ENCODE results near the gene KRTAP10-12. TPM values are rescaled to one million over a fixed set of nuclear protein-coding genes. Genes with fewer than 3 reads are reported as not detected.

KRTAP10-12 gene
- total RNA-seq, 1 donor from 2014 or later: not detected

- Histone ChIP-seq H3K4me2 (no peak overlapping the region), H3K9me3 (ENCODE audit: low read depth) (no peaks in the 10 kb centered on the region), H3K9ac (no peak overlapping the region), H2AFZ (replicated peaks) (no peak overlapping the region), H3K27ac (no peak overlapping the region), H4K20me1 (ENCODE audit: low read depth) (no peaks in the 10 kb centered on the region), H3K27me3 (no peaks in the 10 kb centered on the region), H3F3A (ENCODE audit: low read depth) (no peaks in the 10 kb centered on the region), H3K36me3 (no peaks in the 10 kb centered on the region), H3K4me1 (no peaks in the 10 kb centered on the region), H3K79me2 (ENCODE audit: low read depth) (no peaks in the 10 kb centered on the region), H3K4me3 (no peak overlapping the region)
- peaks cover 6% of the 10 kb centered on the region for H3K9me3 Mint-ChIP-seq
- DNase-seq (ENCODE audit: low spot score): no peak
- H3K27me3 Mint-ChIP-seq (ENCODE audit: insufficient read depth, low read depth): peaks cover 7% of the 10 kb centered on the region
- TF ChIP-seq EZH2 (IDR thresholded peaks at IDR 0.05) (no peak), CTCF (IDR thresholded peaks at IDR 0.05) (no peak), EZH2phosphoT487 (IDR thresholded peaks at IDR 0.05) (no peak)
- H3K4me1 Mint-ChIP-seq: peaks cover 11% of the 10 kb centered on the region
- H3K27ac Mint-ChIP-seq: no peak overlapping the region
- H3K36me3 Mint-ChIP-seq: no peaks in the 10 kb centered on the region
- no peak overlapping the region for H3K4me3 Mint-ChIP-seq
Observed at GRCh38 chr21:44735821-44736220, 38.8 kb downstream of the KRTAP10-12 start.

- no peaks in the 10 kb centered on the region for H3K27me3 ChIP-seq
- no peak overlapping the region for H3K9ac ChIP-seq
- H3K4me3 Mint-ChIP-seq: no peak overlapping the region
- H3K4me3 ChIP-seq: no peak overlapping the region
- no peaks in the 10 kb centered on the region for H3K4me1 ChIP-seq
- H3K27ac ChIP-seq: no peak overlapping the region
- no peak for DNase-seq (ENCODE audit: low spot score)
- H3K9me3 ChIP-seq (ENCODE audit: low read depth): no peaks in the 10 kb centered on the region
- peaks cover 14% of the 10 kb centered on the region for H3K4me1 Mint-ChIP-seq
- no peaks in the 10 kb centered on the region for H3K9me3 Mint-ChIP-seq
- H2AFZ ChIP-seq (replicated peaks): no peak overlapping the region
- TF ChIP-seq EZH2phosphoT487 (IDR thresholded peaks at IDR 0.05): no peak
- no peak for TF ChIP-seq CTCF (IDR thresholded peaks at IDR 0.05)
- TF ChIP-seq EZH2 (IDR thresholded peaks at IDR 0.05): no peak
- H3K36me3 Mint-ChIP-seq: no peaks in the 10 kb centered on the region
- H3K4me2 ChIP-seq: no peak overlapping the region
- H3K36me3 ChIP-seq: no peaks in the 10 kb centered on the region
- H3K79me2 ChIP-seq (ENCODE audit: low read depth): no peaks in the 10 kb centered on the region
- no peaks in the 10 kb centered on the region for H3F3A ChIP-seq (ENCODE audit: low read depth)
- no peaks in the 10 kb centered on the region for H4K20me1 ChIP-seq (ENCODE audit: low read depth)
- H3K27ac Mint-ChIP-seq: no peak overlapping the region
- H3K27me3 Mint-ChIP-seq (ENCODE audit: insufficient read depth, low read depth): peaks cover 5% of the 10 kb centered on the region
Observed at GRCh38 chr21:44736291-44737004, 39.5 kb downstream of the KRTAP10-12 start.

- H3K9me3 ChIP-seq (ENCODE audit: low read depth): no peaks in the 10 kb centered on the region
- no peak overlapping the region for H3K4me3 ChIP-seq
- Mint-ChIP-seq H3K9me3 (no peaks in the 10 kb centered on the region), H3K4me3 (no peak overlapping the region), H3K27me3 (ENCODE audit: insufficient read depth, low read depth) (peaks cover 5% of the 10 kb centered on the region), H3K36me3 (no peaks in the 10 kb centered on the region), H3K27ac (peak overlapping the region; percentile 11), H3K4me1 (peaks cover 14% of the 10 kb centered on the region)
- H3K27ac ChIP-seq: no peak overlapping the region
- H2AFZ ChIP-seq (replicated peaks): no peak overlapping the region
- H4K20me1 ChIP-seq (ENCODE audit: low read depth): no peaks in the 10 kb centered on the region
- no peaks in the 10 kb centered on the region for H3K27me3 ChIP-seq
- no peaks in the 10 kb centered on the region for H3K36me3 ChIP-seq
- H3K4me2 ChIP-seq: no peak overlapping the region
- no peaks in the 10 kb centered on the region for H3K79me2 ChIP-seq (ENCODE audit: low read depth)
- peak; percentile 39 for DNase-seq (ENCODE audit: low spot score)
- TF ChIP-seq EZH2phosphoT487 (IDR thresholded peaks at IDR 0.05) (no peak), EZH2 (IDR thresholded peaks at IDR 0.05) (no peak), CTCF (IDR thresholded peaks at IDR 0.05) (no peak)
- no peaks in the 10 kb centered on the region for H3F3A ChIP-seq (ENCODE audit: low read depth)
- no peaks in the 10 kb centered on the region for H3K4me1 ChIP-seq
- no peak overlapping the region for H3K9ac ChIP-seq
Observed at GRCh38 chr21:44737706-44738354, 40.9 kb downstream of the KRTAP10-12 start.

All from neural progenitor cell (in vitro differentiated cells).